NCI-H82 (cell line): ENCODE measurements around the gene RALGAPA2.

ENCODE experiments used
- DNase-seq: peaks from one replicate; lab custom pipeline; 2025; lab: John Stamatoyannopoulos, UW

Gene RALGAPA2

GRCh38 chr20:20535051-20535450 lies 177.4 kb downstream of the RALGAPA2 start:
- DNase-seq, result no peak

DNA sequence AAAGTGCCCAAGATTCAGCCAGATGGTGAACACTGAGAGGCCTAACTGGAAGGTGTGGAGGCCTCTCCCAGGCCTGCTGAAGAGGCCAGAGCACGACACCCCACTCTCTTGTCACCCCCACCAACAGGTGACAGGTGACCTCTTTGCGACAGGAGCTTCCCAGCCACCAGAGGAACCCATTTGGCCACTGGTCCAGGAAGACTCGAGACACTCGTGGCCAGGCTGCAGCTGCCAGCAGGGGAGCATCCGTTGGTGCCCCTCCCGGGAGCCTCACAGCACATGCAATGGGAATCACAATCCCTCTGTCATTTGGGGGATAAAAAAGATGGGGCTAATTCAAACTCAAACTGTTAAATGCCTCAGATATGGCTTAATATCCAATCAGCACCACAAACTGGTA lies 181.2 kb downstream of the RALGAPA2 start:
- no peak for DNase-seq

GRCh38 chr20:20530428-20531151 lies 181.9 kb downstream of the RALGAPA2 start:
- no peak for DNase-seq

- DNase-seq, result no peak
These were observed 182.8 kb downstream of the RALGAPA2 start for GRCh38 chr20:20529597-20529996.

- no peak for DNase-seq
These were observed 183.6 kb downstream of the RALGAPA2 start for GRCh38 chr20:20528861-20529260.

GRCh38 chr20:20527661-20528060 lies 184.8 kb downstream of the RALGAPA2 start:
- no peak for DNase-seq

GRCh38 chr20:20525756-20526155 lies 186.7 kb downstream of the RALGAPA2 start:
- no peak for DNase-seq

DNA sequence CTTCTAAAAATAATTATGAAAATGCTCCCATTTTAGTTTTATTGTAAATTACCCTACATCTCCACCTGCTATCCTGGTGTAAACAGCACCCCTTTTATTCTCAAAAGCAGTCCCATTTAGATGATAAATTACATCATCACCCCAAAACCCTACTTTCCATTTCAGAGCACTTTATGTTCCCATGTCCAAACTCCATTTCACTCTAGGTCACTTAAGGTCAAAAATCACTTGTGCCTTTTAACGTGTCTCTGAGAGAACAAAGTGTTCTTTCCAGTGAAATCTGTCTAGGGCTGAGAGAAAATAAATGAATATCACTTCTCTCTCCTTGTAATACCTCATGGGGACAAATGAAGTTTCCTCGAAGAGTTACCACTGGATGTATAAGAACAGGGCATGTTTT lies 187.2 kb downstream of the RALGAPA2 start:
- DNase-seq, result no peak

- no peak for DNase-seq
These were observed 187.7 kb downstream of the RALGAPA2 start for GRCh38 chr20:20524756-20525155.

DNA sequence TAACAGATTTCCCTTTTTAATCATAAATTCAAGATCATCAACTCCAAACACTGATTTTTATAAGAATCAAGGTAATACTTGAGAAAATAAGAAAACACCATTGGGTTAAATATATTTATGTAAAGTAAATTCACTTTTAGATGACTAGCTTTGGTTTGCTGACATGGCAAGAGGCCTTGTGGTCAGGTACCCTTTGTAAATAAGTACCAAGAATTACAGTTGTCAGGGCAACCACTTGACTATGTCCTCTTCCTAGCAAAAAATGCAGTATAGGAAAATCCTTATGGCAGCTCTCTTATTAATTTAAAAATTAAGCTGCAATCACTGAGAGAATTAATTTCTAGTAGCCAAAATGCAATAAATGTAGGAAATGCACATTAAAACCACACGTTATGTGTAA lies 190.7 kb downstream of the RALGAPA2 start:
- DNase-seq, result no peak

DNA sequence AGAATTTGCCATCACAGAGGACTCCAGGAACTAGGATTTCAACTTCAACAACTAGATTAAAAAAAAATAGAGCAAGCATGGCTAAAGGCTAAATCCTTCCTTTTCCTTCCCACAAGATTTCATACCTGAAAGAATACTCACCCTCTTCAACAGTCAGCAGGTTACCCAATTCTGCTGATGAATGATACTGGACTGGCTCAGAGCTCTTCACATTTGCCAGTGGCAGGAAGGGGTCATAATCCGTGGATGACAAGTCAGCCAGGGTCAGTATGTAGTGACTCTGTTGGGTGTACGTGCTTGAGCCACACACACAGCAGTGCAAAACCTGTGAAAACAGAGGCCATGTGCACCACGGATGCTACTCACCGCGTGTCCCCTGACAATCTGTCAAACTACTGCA lies 191.7 kb downstream of the RALGAPA2 start:
- no peak for DNase-seq

DNA sequence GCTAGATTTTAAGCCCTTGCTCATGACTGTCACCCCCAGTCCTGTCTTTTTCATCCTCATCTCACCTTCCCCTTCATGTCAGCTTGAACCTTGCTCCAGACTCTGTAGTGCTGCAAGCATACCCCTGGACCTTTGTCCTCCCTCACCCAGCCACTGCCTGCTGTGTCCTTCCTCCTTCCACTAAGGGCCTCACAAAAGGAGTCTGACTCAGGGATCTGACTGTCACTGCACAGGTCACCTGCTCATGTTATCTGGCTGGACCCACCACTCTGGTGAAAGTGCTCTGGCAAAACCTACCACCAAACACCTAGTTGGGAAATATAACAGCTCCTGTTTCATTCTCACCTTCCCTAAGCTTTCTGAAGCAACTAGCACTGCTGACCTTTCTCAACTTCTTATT lies 193.2 kb downstream of the RALGAPA2 start:
- DNase-seq, result no peak

GRCh38 chr20:20518263-20518662 lies 194.2 kb downstream of the RALGAPA2 start:
- no peak for DNase-seq

DNA sequence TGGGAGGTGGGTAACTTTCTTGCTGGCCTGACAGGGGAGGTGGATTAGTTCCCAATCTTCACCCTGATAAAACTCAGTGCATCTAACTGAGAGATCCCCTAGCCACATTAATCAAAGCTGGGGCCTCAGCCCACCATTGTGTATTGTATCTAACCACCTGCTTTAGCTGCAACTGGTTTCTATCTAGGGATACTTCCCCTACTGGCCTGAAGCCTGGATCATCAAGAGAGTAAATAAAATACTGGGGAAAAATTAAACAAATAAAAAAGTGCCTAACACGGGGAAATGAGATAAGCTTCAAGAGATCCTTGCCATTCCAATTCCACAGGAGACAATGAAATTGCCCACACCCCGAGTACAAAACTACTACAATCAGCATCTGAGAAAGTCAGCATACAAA lies 195.1 kb downstream of the RALGAPA2 start:
- DNase-seq, result no peak

DNA sequence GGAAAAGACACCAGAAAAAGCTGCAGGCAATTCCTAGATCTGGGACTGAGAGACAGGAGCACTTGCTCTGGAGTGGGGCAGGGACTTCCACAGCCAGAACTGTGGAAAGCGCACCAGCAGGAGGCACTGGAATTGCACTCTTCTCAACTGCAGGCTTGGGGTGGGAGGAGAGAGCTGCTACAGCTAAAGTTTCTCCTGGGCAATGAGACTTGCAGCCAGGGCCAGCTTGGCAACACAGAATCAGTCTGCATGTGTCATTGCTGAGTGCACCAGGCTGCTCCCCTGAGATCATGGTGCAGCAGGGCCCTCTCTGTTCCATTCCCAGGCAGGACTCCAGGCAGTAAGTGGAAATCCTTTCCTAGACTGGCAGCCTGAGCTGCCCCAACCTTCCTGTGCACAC lies 198.7 kb downstream of the RALGAPA2 start:
- no peak for DNase-seq

DNA sequence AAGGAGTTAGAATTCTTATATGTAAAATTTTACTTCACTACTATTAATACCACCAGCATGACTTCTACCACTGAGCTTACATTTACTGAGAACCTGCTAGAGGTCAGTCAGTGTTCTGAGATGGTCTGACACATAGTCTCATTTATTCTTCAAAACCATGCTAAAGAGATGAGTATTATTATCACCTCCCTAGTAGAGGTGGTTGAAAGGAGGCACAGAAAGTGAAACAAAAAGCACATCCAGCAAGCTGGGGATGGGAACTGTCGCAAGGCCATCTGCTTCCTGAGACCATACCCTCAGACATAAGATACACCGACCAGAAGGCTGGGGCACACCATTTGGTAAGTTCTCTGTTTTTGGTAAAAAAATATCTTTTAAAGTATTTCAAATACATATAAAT lies 206.9 kb downstream of the RALGAPA2 start:
- no peak for DNase-seq

GRCh38 chr20:20503777-20504530 lies 208.5 kb downstream of the RALGAPA2 start:
- no peak for DNase-seq

DNA sequence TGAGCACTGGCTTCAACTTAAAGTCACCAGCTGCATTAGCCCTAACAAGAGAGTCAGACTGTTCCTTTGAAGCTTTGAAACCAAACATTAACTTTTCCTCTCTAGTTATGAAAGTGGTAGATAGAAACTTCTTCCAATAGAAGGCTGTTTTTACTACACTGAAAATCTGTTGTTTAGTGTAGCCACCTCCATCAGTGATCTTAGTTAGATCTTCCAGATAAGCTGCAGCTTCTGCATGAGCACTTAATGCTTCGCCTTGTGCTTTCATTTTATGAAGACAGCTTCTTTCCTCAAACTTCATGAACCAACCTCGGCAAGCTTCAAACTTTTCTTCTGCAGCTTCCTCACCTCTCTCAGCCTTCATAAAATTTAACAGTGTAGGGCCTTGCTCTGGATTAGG lies 211.3 kb downstream of the RALGAPA2 start:
- no peak for DNase-seq

DNA sequence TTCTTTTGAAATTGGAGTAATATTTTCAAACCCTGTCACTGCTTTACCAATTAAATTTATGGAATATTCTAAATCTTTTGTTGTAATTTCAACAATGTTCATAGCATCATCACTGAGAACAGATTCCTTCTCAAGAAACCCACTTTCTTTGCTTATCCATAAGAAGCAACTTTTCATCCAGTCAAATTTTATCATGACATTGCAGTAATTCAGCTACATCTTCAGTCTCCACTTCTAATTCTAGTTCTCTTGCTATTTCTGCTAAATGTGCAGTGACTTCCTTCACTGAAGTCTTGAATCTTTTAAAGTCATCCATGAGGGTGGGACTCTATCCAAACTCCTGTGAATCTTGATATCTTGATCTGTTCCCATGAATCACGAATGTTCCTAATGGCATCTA lies 212.1 kb downstream of the RALGAPA2 start:
- no peak for DNase-seq

DNA sequence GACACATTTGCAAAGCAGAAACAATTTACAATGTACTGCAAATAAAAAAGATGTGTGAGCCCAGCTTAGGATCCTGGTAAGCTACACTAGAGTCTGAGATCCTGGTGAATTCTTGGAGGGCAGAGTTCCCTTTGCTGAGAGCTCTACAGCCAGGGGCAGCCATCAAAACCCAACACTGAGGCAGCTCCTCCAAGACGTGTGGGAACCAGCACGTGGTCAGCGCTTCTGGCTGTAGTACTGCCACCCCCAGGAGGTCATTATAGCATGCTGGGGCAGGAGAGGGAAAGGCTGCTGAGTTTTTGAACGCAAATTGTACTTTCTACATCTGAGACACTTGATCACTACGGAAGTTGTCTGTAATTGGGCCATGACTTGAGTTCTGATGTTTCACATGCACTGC lies 213.0 kb downstream of the RALGAPA2 start:
- DNase-seq, result peak; percentile 30

GRCh38 chr20:20498076-20498861 lies 214.2 kb downstream of the RALGAPA2 start:
- peak; percentile 98 for DNase-seq

GRCh38 chr20:20497242-20497978 lies 215.0 kb downstream of the RALGAPA2 start:
- no peak for DNase-seq
